HEK293 (cell line): ENCODE measurements around the gene RPL12.

Experiments used
- ATF2 ChIP-seq: fragments of 450-650 bp; formaldehyde crosslinking; IDR thresholded peaks from 2 replicates; pipeline ENCODE4 v1.5.1; 2016; ENCODE audit warnings: missing biosample characterization, missing genetic modification characterization, low read depth
- PRDM4 ChIP-seq: fragments of 450-650 bp; formaldehyde crosslinking; IDR thresholded peaks from 2 replicates; pipeline ENCODE4 v1.5.1; 2017; ENCODE audit warnings: missing biosample characterization, missing genetic modification characterization
- YY1 ChIP-seq: fragments of 450-650 bp; formaldehyde crosslinking; IDR thresholded peaks from 2 replicates; pipeline ENCODE4 v1.5.1; 2018; ENCODE audit warnings: missing biosample characterization, missing genetic modification characterization
- ZBTB17 ChIP-seq: fragments of 450-650 bp; formaldehyde crosslinking; IDR thresholded peaks from 2 replicates; pipeline ENCODE4 v1.5.1; 2016; ENCODE audit warnings: missing biosample characterization, missing genetic modification characterization
- ZNF629 ChIP-seq: fragments of 450-650 bp; formaldehyde crosslinking; IDR thresholded peaks from 2 replicates; pipeline ENCODE4 v1.5.1; 2017; ENCODE audit warnings: missing biosample characterization, missing genetic modification characterization
- ZNF747 ChIP-seq: fragments of 450-650 bp; formaldehyde crosslinking; IDR thresholded peaks from 2 replicates; pipeline ENCODE4 v1.5.1; 2016; ENCODE audit warnings: missing biosample characterization, missing genetic modification characterization
- ZNF785 ChIP-seq: fragments of 450-650 bp; formaldehyde crosslinking; IDR thresholded peaks from 2 replicates; pipeline ENCODE4 v1.5.1; 2016; ENCODE audit warnings: missing biosample characterization, missing genetic modification characterization

GRCh38 chr9:127463911-127464310 lies 12.7 kb upstream of the RPL12 start:
- TF ChIP-seq PRDM4 (tag by site-specific recombination): no peak
- TF ChIP-seq ZNF629 (tag by site-specific recombination): no peak
- TF ChIP-seq ZBTB17 (tag by site-specific recombination): no peak
- no peak for TF ChIP-seq ZNF785 (tag by site-specific recombination)
- no peak for TF ChIP-seq ATF2 (tag by site-specific recombination)
- TF ChIP-seq YY1: no peak
- TF ChIP-seq ZNF747 (tag by site-specific recombination): no peak
